GM21619 (cell line): ENCODE results near the gene GRK5.
"Not testable (repeated sequence)": the region's sequence is repeated elsewhere in the genome, so short reads cannot be mapped to it uniquely, and the experiment has no call there.

ENCODE experiments used
- ATAC-seq: cut with Tn5 transposase; IDR thresholded peaks from one replicate; pipeline ENCODE4 v1.9.1; 2021; ENCODE audit not compliant: unreplicated experiment

GRK5 gene

GRCh38 chr10:119248184-119248583, 40.8 kb downstream of the GRK5 start:
- ATAC-seq = no peak

DNA sequence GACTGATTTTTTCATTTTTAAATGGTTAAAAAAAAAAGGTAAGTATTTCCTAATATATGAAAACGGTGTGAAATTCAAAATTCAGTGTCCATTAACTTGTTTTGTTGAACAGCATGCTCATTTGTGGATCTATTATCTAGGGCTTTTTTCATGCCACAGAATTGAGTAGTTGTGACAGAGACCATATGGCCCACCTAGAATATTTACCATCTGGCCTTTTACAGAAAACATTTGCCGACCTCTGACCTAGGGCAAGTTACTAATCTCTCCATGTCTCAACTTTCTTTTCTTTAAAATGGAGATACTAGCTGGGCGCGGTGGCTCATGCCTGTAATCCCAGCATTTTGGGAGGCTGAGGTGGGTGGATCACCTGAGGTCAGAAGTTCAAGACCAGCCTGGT, 41.3 kb downstream of the GRK5 start:
- no peak for ATAC-seq

GRCh38 chr10:119250641-119251314, 43.4 kb downstream of the GRK5 start:
- ATAC-seq = peak; percentile 57

DNA sequence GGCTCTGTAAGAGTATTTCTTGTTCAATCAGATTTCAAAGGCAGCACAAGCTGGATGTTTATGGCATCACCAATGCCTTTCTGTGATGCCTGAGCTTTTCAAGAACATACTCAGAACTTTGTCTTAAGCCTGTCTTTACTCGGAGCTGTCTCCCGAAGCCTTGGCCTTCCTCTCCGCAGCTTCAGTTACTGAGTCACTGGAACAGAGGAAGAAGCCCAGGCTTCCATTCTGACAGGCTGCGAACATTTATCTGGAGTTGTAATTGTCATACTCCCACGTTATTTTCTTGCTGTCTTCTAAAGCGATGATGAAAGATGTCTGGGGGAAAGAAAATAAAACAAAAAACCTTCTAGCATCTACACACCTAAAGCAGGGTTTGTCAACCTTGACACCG, 43.9 kb downstream of the GRK5 start:
- ATAC-seq = no peak

- ATAC-seq = no peak
These were observed 44.7 kb downstream of the GRK5 start for GRCh38 chr10:119252051-119252465.

- no peak for ATAC-seq
These were observed 45.2 kb downstream of the GRK5 start for GRCh38 chr10:119252470-119253151.

GRCh38 chr10:119253433-119254174, 46.2 kb downstream of the GRK5 start:
- no peak for ATAC-seq

DNA sequence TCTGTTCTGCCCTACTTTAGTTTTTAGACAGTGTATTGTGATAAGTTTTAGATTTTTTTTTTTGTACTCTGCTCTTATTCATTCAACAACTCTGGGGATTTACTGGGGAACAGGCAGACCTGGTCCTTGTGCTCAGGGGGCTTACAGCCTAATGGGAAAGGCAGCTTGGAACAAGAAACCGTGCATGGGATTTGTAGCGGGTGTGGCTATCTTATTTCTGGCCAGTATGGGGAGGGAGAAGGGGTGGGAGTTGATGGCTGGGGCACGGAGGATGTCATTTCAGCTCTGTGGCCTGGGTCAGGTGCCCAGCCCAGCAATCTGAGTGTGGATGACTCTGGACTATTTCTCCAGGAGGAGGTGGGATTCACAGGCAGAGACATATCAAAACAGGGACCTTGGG, 47.0 kb downstream of the GRK5 start:
- no peak for ATAC-seq

GRCh38 chr10:119256030-119256429, 48.7 kb downstream of the GRK5 start:
- no peak for ATAC-seq

- no peak for ATAC-seq
These were observed 49.5 kb downstream of the GRK5 start for GRCh38 chr10:119256897-119257296.

GRCh38 chr10:119257899-119258419, 50.6 kb downstream of the GRK5 start:
- no peak for ATAC-seq

DNA sequence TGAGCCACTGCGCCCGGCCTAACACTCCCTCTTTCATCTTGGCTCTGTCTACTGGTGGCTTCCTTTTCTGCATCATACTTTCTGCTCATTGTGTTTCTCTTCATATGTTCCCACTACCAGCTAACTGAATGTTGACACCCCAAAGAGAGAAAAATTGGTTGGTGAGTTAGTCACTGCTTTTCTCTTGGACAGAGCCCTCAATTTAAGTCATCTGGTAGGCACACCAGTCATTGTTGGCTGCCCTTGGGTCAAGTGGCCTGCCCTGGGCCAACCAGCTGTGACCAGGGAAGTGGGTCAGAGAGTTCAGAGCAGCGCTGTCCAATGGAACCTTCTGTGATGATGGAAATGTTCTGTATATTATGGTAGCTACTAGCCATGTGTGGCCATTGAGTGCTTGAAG, 52.0 kb downstream of the GRK5 start:
- ATAC-seq = no peak

DNA sequence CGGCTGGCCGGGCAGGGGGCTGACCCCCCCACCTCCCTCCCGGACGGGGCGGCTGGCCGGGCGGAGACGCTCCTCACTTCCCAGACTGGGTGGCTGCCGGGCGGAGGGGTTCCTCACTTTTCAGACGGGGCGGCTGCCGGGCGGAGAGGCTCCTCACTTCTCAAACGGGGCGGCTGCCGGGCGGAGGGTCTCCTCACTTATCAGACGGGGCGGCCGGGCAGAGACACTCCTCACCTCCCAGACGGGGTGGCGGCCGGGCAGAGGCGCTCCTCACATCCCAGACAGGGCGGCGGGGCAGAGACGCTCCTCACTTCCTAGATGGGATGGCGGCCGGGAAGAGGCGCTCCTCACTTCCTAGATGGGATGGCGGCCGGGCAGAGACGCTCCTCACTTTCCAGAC, 53.6 kb downstream of the GRK5 start:
- ATAC-seq = not testable (repeated sequence)

DNA sequence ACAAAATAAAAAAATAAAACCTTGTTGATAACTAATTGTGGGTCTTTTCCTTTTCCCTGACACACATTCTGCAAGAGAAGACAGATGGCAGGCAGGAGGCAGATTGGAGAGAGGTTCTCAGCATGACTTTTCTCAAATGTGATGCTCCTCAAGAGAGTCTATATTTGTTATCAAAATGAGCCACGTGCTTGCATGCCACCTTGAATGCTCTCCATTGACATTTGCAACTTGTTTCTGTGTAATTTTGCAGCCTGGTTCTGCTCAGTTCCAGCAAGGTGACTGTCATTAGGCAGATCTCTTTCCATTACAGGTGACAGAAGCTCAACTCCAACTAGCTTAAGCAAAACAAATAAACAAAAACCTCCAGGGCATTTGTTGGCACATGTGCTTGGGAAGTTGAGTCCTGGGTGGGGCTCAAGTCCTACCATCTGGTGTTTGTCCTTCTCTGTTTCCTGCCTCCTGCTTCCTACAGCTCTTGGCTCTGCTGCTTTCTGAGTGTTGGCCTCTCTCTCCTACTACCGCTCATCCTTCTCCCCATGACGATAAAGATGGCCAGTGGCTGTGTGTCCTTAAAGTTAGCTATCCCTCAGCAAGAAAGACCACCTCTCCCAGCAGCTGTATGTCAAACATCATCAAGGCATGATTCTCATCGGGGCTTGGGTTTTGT, 56.7 kb downstream of the GRK5 start:
- ATAC-seq = no peak

- ATAC-seq = no peak
These were observed 58.3 kb downstream of the GRK5 start for GRCh38 chr10:119265691-119266090.

DNA sequence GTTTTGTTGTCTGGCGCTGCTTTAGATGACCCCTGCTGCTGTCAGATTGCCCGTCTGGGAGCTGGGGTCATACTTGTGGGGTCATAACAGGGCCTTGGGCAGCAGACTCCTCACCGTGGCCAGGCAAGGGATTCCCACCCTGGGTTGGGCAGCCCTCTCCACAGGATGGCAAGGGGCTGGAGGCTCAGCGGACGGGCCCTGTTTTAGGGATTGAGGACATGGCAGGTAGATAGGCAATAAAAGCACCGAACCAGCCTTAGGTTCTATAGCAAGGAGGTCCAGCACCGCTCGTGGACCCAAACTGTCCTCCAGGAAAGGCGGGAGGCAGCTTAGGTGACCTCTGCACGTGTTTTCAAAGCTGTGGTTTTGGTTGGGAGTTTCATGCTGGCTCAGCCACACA, 60.0 kb downstream of the GRK5 start:
- no peak for ATAC-seq

DNA sequence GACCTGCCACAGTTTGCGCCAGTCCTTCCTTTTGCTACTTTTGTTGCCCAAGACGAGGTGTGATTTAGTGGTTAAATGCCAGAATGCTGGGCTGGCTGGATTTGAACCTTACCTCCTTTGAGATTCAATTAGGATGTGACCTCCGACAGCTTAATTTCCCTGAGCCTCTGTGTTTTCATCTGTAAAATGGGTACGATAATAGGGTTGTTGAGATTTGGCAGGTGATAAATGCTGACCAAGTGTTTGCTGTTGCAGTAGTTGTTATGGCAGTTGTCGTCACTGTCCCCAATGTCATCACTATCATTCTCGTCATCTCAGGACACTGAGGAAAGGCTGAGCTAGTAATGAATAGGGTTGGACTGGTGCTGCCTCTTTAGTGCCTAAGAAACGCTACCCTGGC, 61.1 kb downstream of the GRK5 start:
- no peak for ATAC-seq

DNA sequence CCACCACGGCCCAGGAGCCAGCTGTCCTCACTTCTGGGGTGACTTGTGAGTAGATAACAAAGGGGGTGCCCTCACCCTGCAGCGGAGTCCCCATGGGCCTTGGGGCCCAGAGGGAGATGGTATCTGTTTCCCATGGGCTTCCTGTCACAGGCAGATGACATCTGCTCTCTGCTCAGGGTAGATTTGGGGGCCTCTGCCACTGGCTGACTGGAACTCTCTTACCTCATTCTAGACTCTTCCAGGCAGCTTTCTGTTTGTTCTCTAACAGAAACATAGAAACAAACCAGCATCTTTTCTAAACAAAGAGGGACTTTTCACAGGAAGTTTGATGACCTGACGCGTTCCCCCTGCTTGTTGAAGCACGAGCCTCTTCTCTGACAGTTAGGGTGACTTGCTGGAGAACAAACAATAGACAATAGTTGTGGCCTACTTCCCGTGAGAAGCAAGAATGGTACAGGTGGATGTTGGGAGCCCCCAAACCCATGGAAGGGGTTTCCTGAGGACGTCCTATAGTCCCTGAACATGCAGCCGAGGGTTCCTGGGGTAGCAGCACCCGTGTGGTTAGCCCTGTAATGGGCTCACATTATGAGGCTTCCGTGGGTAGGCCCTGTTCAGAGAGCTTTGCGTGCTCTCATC, 61.6 kb downstream of the GRK5 start:
- peak; percentile 80 for ATAC-seq

- no peak for ATAC-seq
These were observed 62.4 kb downstream of the GRK5 start for GRCh38 chr10:119269737-119270136.

GRCh38 chr10:119270762-119271366, 63.5 kb downstream of the GRK5 start:
- ATAC-seq = peak; percentile 56
